HT1080 (cell line): Measurements from ENCODE around the gene NEFH. TPM values are rescaled to one million over a fixed set of nuclear protein-coding genes. Genes with fewer than 3 reads are reported as not detected.

Source experiments
- DNase-seq: peaks from one replicate; pipeline ENCODE4 v3.0.0-alpha.2; 2015; ENCODE audit warnings: low read depth
- total RNA-seq: library from RNA; depleted of rRNA; stranded (reverse); fragments of >200 nt; shearing (Covaris generic); gene quantifications from 2 replicates; pipeline ENCODE4 v1.2.3, GENCODE V29; 2014; rRNA removed

NEFH gene
- total RNA-seq, 1 experiment from 2014 or later = not detected

DNA sequence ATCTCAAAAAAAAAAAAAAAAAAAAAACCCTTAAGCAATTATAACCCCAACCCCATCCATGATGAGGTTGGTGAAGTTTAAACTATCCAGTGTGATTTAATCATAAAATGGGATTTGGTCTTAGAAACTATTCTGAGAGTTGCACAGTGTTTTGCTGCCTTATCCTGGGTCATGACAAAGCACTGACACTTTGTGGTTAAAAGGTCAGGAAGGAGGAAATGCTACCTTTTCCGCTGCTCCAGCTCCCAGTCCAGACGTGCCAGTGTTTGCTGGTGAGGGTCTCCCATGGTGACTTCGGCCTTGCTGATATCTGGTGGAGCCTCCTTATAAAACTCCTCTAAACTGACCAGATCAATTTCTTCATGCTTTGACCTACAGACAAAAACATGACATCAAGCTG lies 59.1 kb downstream of the NEFH start:
- DNase-seq = peak; percentile 15

Other genes starting within 250 kb of the NEFH start
- gene RHBDD3, start 212.2 kb upstream of the NEFH start, total RNA-seq = 35.8 and 37.7 TPM in 2 replicates
- gene EWSR1, start 211.9 kb upstream of the NEFH start, total RNA-seq = 256 and 340 TPM in 2 replicates
- 52.7 and 57.5 TPM in 2 replicates for gene GAS2L1, start 173.6 kb upstream of the NEFH start, total RNA-seq
- gene RASL10A, start 164.5 kb upstream of the NEFH start, total RNA-seq = 1.5 and 3.6 TPM in 2 replicates
- 88.1 and 116 TPM in 2 replicates for gene AP1B1, start 91.6 kb upstream of the NEFH start, total RNA-seq
- not detected in 2 replicates for gene RFPL1, start 41.6 kb upstream of the NEFH start, total RNA-seq
- 97.2 and 105 TPM in 2 replicates for gene THOC5, start 73.5 kb downstream of the NEFH start, total RNA-seq
- gene NIPSNAP1, start 100.9 kb downstream of the NEFH start, total RNA-seq = 60.1 and 66.1 TPM in 2 replicates
- 187 and 209 TPM in 2 replicates for gene NF2, start 123.4 kb downstream of the NEFH start, total RNA-seq
- gene CABP7, start 239.8 kb downstream of the NEFH start, total RNA-seq = 0.07 and 0.21 TPM in 2 replicates